ENCODE measurements around the gene SECISBP2L.

DNA sequence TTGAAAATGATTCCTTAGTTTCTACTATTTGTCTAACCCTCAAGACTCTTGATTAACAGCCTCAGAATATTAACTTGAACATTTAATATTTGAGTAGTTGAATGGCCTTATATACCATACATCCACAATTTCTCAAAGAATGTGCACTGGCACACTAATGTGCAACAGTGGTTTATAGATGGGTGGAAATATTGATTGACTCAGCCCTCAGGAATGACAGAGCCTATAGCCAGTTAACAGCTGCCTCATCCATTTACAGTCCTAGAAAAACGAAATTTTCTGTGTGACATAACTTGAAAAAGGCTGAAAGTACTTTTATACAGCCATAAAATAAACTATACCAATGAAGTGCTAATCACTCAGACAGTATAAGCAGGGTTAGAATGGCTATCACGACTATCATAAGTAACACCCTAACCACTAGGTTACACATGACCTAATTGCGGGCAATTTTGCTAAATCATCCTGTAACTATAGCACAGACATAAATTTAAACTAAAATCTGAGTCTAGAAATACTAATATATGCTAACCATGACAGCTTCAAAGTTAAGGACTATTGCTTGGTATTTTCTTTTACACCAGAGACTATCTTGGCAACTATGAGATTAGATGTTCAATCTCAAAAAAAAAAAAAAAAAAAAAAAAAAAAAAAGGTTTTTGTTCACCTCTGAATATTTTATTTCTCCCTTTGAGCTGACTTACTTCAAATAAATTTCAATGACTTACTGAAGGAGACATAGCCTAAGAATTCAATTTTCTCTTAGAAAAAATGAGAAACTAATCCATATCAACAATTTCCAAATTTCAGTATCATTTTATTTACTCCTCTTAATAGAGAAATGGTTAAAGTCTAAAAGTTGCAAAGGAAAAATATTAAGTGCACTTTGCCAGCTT lies 9.3 kb downstream of the SECISBP2L start:
- TF ChIP-seq CBX8 (IDR thresholded peaks at IDR 0.05; ENCODE audit: borderline replicate concordance, extremely low read depth, low read depth, low read length, poor library complexity, severe bottlenecking) = no peak
- no peak for TF ChIP-seq ZNF143 (CRISPR knock-in tag; IDR thresholded peaks at IDR 0.05)
- TF ChIP-seq, protein P1, sequence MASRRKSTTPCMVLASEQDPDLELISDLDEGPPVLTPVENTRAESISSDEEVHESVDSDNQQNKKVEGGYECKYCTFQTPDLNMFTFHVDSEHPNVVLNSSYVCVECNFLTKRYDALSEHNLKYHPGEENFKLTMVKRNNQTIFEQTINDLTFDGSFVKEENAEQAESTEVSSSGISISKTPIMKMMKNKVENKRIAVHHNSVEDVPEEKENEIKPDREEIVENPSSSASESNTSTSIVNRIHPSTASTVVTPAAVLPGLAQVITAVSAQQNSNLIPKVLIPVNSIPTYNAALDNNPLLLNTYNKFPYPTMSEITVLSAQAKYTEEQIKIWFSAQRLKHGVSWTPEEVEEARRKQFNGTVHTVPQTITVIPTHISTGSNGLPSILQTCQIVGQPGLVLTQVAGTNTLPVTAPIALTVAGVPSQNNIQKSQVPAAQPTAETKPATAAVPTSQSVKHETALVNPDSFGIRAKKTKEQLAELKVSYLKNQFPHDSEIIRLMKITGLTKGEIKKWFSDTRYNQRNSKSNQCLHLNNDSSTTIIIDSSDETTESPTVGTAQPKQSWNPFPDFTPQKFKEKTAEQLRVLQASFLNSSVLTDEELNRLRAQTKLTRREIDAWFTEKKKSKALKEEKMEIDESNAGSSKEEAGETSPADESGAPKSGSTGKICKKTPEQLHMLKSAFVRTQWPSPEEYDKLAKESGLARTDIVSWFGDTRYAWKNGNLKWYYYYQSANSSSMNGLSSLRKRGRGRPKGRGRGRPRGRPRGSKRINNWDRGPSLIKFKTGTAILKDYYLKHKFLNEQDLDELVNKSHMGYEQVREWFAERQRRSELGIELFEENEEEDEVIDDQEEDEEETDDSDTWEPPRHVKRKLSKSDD (conservative IDR thresholded peaks at IDR 0.05; ENCODE audit: low read length) = no peak
- TF ChIP-seq WHSC1 (IDR thresholded peaks at IDR 0.05; ENCODE audit: low read length) = no peak
- no peak for TF ChIP-seq POLR2G (IDR thresholded peaks at IDR 0.05; ENCODE audit: low read depth, low read length)
